ENCODE results near the gene LDAF1. TPM values are rescaled to one million over a fixed set of nuclear protein-coding genes. Genes with fewer than 3 reads are reported as not detected.

The LDAF1 gene
- total RNA-seq = 100 and 113 TPM in 2 replicates

GRCh38 chr16:21158208-21159110 lies at the start of gene LDAF1:
Gene LDAF1 (plus strand): TSS chr16:21158674. CDS start chr16:21161183, 2,509 bp downstream.

GRCh38 chr16:21150375-21151001 lies 8.0 kb upstream of the LDAF1 start, which contains the start of gene DNAH3:
Gene DNAH3 (minus strand): TSS chr16:21150846. CDS start chr16:21150319, 527 bp downstream.

GRCh38 chr16:21211486-21211885 lies 53.0 kb downstream of the LDAF1 start, which contains the start of gene ZP2:
Gene ZP2 (minus strand): TSS chr16:21211574. CDS start chr16:21211547, 27 bp downstream.

Other genes with a start within 250 kb of the LDAF1 start
- 0.07 and 0.56 TPM in 2 replicates for gene DNAH3, start 7.8 kb upstream of the LDAF1 start, total RNA-seq
- gene ZP2, start 52.9 kb downstream of the LDAF1 start, total RNA-seq = not detected in 2 replicates
- not detected in 2 replicates for gene ANKS4B, start 75.0 kb downstream of the LDAF1 start, total RNA-seq
- gene CRYM, start 119.6 kb downstream of the LDAF1 start, total RNA-seq = not detected in 2 replicates